Astrocyte (in vitro differentiated cells and primary cell): Measurements from ENCODE around the gene SP6.

Source experiments
- CTCF ChIP-seq: IDR thresholded peaks from 2 replicates; pipeline ENCODE4 v1.5.1; 2011; ENCODE audit warnings: low read depth, mild to moderate bottlenecking, inconsistent platforms, low read length, moderate library complexity; ENCODE audit not compliant: insufficient read depth
- EZH2 ChIP-seq: IDR thresholded peaks from 2 replicates; pipeline ENCODE4 v1.6.1; 2012; ENCODE audit warnings: mild to moderate bottlenecking, low read length, inconsistent platforms; ENCODE audit not compliant: insufficient read depth

DNA sequence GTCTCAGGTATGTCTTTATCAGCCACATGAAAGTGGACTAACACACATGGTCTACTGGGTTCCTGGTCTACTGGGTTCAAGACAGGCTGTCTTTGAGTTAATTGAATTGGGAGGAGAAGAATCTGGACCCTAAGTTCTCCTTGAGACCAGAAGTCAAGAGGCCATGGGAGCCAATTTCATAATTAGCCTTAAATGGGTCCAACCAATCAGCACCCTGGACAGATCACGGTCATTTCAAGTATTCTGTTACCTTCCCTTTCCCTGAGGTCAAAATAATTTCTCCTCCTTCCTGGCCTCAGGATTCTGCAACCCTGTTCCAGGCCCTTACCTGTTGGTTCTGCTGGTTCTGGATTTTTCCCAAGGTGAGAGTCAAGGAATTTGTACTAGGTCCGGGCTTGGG lies 53.2 kb downstream of the SP6 start:
- TF ChIP-seq CTCF, result no peak
- no peak for TF ChIP-seq EZH2
